GM10248 (cell line): ENCODE measurements around the gene ZSWIM7.

Experiments used
- CTCF ChIA-PET: fragments of 300-600 bp; sonication (Branson Sonifier 250); formaldehyde crosslinking; extraction: SDS; loops from one replicate; lab custom pipeline; 2021; ENCODE audit warnings: antibody characterized with exemption; lab: Yijun Ruan, JAX
- POLR2A ChIA-PET: fragments of 350-650 bp; sonication (Branson Sonifier 250); formaldehyde crosslinking; extraction: SDS; loops from one replicate; lab custom pipeline; 2020; ENCODE audit warnings: antibody characterized with exemption; lab: Yijun Ruan, JAX
- DNase-seq: peaks from one replicate; pipeline ENCODE4 v3.0.0; 2012; ENCODE audit errors: extremely low spot score
- CTCF ChIP-seq: IDR thresholded peaks from 2 replicates; pipeline ENCODE4 v1.5.1; 2012; ENCODE audit warnings: mild to moderate bottlenecking, low read depth; ENCODE audit errors: extremely low read depth, missing control alignments, control extremely low read depth

ZSWIM7 gene

GRCh38 chr17:15934866-15935265 is 64.6 kb downstream of the ZSWIM7 start:
- CTCF ChIA-PET, result interaction anchor here (1.1 to 1.5 kb wide), 2 partner anchors 9 to 30 kb away, joined by 4 read pairs; no protein-coding TSS in a partner anchor
- POLR2A ChIA-PET, result no interaction called here
- no peak for DNase-seq
- no peak for TF ChIP-seq CTCF

DNA sequence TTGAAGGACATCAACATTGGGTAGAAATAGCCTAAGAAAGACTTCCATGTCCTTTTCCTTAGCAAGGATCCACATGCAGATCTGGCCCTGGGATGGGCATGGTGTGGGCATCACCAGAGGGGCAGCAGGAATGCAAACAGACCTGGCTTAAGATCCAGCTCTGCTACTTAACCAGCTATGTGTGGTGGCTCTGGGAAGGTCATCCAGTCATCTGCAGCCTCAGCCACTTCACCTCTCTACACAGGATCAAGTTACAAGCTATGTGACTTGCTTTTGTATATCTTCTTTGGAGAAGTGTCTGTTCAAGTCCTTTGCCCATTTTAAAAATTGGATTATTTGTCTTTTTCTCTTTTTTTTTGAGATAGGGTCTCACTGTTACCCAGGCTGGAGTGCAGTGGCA is 68.1 kb downstream of the ZSWIM7 start:
- DNase-seq, result no peak
- POLR2A ChIA-PET, result no interaction called here
- no peak for TF ChIP-seq CTCF
- CTCF ChIA-PET, result no interaction called here

DNA sequence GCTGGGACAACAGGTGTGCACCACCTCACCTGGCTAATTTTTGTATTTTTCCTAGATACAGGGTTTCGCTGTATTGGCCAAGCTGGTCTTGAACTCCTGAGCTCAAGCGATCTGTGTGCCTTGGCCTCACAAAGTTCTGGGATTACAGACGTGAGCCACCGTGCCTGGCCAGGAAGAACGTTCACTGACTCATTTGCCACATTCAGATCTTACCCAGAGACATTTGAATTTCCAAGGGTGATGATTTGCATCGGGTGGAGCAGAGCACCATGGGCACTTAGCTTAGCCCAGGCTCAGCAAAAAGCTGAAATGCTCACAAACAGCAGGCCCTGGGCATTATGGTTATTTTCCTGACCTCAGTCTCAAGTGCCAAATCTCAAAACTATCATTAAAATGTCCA is 69.1 kb downstream of the ZSWIM7 start:
- DNase-seq, result no peak
- CTCF ChIA-PET, result no interaction called here
- POLR2A ChIA-PET, result no interaction called here
- no peak for TF ChIP-seq CTCF

- DNase-seq, result no peak
- TF ChIP-seq CTCF, result no peak
- POLR2A ChIA-PET, result no interaction called here
- CTCF ChIA-PET, result no interaction called here
These were observed 69.6 kb downstream of the ZSWIM7 start for GRCh38 chr17:15929941-15930340.

DNA sequence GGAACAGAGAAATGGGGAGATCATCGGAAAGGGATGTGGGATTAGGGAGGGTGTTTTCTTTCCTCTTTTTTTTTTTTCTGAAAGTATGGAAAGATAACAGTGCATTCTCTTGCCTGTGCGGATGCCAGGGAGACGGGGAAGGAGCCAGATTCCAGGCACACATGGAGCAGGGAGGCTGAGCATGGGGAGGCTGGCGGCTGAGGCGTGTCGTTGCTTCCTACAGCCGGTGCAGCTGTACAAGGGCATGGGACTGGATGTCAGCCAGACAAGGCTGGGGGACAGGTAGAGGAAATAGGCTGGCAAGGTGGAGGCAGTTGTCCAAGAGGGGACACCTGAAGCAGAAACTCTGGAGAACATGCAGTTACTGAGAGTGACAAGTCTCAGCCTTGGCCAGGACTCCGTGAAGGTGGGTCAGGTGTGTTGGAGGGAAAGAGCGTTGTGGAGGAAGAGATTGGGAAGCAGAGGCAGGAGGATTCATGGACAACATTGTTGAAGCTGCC is 71.2 kb downstream of the ZSWIM7 start:
- ChIA-PET CTCF (no interaction called here), POLR2A (no interaction called here)
- no peak for DNase-seq
- no peak for TF ChIP-seq CTCF
